Thyroid gland (tissue), 4 donors: ENCODE data around the gene IQSEC1.

ENCODE experiments used
- POLR2A ChIP-seq, 2 donors: fragments of 450-650 bp; IDR thresholded peaks; one replicate each; pipeline ENCODE4 v1.6.1; 2017; ENCODE audit warnings: antibody characterized with exemption in 2 of 2, mild to moderate bottlenecking in 2 of 2, moderate library complexity in 1 of 2
- TF ChIP-seq, protein P1 (sequence below), 6 experiments: fragments of 200-600 bp in 3 of 6; fragments of 450-650 bp in 3 of 6; sonication (generic) in 3 of 6; IDR thresholded peaks; one replicate each; pipeline ENCODE4 v1.5.1; 2016 to 2019; ENCODE audit warnings: antibody characterized with exemption in 6 of 6, mild to moderate bottlenecking in 2 of 6, inconsistent platforms in 1 of 6, moderate library complexity in 1 of 6

GRCh38 chr3:13046569-13047274 is 26.5 kb downstream of the IQSEC1 start:
- TF ChIP-seq, protein P1, sequence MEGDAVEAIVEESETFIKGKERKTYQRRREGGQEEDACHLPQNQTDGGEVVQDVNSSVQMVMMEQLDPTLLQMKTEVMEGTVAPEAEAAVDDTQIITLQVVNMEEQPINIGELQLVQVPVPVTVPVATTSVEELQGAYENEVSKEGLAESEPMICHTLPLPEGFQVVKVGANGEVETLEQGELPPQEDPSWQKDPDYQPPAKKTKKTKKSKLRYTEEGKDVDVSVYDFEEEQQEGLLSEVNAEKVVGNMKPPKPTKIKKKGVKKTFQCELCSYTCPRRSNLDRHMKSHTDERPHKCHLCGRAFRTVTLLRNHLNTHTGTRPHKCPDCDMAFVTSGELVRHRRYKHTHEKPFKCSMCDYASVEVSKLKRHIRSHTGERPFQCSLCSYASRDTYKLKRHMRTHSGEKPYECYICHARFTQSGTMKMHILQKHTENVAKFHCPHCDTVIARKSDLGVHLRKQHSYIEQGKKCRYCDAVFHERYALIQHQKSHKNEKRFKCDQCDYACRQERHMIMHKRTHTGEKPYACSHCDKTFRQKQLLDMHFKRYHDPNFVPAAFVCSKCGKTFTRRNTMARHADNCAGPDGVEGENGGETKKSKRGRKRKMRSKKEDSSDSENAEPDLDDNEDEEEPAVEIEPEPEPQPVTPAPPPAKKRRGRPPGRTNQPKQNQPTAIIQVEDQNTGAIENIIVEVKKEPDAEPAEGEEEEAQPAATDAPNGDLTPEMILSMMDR (IDR thresholded peaks at IDR 0.05), result no peak
- no peak for TF ChIP-seq POLR2A (IDR thresholded peaks at IDR 0.05)
